Neural cell (in vitro differentiated cells): ENCODE results near the gene ARHGEF4. TPM values are rescaled to one million over a fixed set of nuclear protein-coding genes. Genes with fewer than 3 reads are reported as not detected.

ENCODE experiments used
- H2AFZ ChIP-seq: fragments of 200-600, 300-800 bp; sonication (generic), shearing (Covaris generic); 2 replicates; pipeline ENCODE4 v1.6.0; 2014; ENCODE audit warnings: low read depth, mild to moderate bottlenecking, antibody characterized with exemption, low read length, moderate library complexity
- H3F3A ChIP-seq: fragments of 200-600 bp; shearing (Covaris generic); 2 replicates; pipeline ENCODE4 v1.6.1; 2016; ENCODE audit warnings: mild to moderate bottlenecking, moderate library complexity, mixed read lengths, antibody characterized with exemption, low read length; ENCODE audit not compliant: insufficient read depth, poor library complexity, severe bottlenecking
- H3K27ac ChIP-seq: fragments of 200-600, 300-800 bp; sonication (generic), shearing (Covaris generic); 2 replicates; pipeline ENCODE4 v1.5.1; 2014; ENCODE audit warnings: mild to moderate bottlenecking, low read length, moderate library complexity
- H3K27me3 ChIP-seq: fragments of 300-800, 200-600 bp; sonication (generic), shearing (Covaris generic); 2 replicates; pipeline ENCODE4 v1.6.0; 2014; ENCODE audit warnings: mild to moderate bottlenecking, low read depth, low read length, moderate library complexity; ENCODE audit not compliant: insufficient read depth
- H3K36me3 ChIP-seq: fragments of 300-800, 200-600 bp; sonication (generic), shearing (Covaris generic); 2 replicates; pipeline ENCODE4 v1.5.1; 2014; ENCODE audit warnings: mild to moderate bottlenecking, antibody characterized with exemption, low read length, moderate library complexity; ENCODE audit not compliant: insufficient read depth
- H3K4me2 ChIP-seq: fragments of 300-800, 200-600 bp; sonication (generic), shearing (Covaris generic); 2 replicates; pipeline ENCODE4 v1.6.0; 2014; ENCODE audit warnings: mild to moderate bottlenecking, low read length
- H3K4me3 ChIP-seq: fragments of 300-800, 200-600 bp; sonication (generic), shearing (Covaris generic); 2 replicates; pipeline ENCODE4 v1.5.1; 2014; ENCODE audit warnings: mild to moderate bottlenecking, low read length, moderate library complexity
- H3K79me2 ChIP-seq: fragments of 200-600 bp; shearing (Covaris generic); replicated peaks from 2 replicates; pipeline ENCODE4 v1.6.0; 2014; ENCODE audit warnings: mild to moderate bottlenecking, low read length, moderate library complexity; ENCODE audit not compliant: insufficient read depth
- H3K9ac ChIP-seq: fragments of 300-800, 200-600 bp; sonication (generic), shearing (Covaris generic); 2 replicates; pipeline ENCODE4 v1.6.1; 2016; ENCODE audit warnings: mild to moderate bottlenecking, low read length, mixed read lengths
- H3K9me2 ChIP-seq: fragments of 200-600 bp; shearing (Covaris generic); 2 replicates; pipeline ENCODE4 v1.6.1; 2016; ENCODE audit warnings: mild to moderate bottlenecking, low read length, mixed read lengths; ENCODE audit not compliant: insufficient read depth
- H3K9me3 ChIP-seq: fragments of 200-600, 300-800 bp; sonication (generic), shearing (Covaris generic); 2 replicates; pipeline ENCODE4 v1.6.1; 2016; ENCODE audit warnings: mild to moderate bottlenecking, mixed run types, low read length, moderate library complexity, mixed read lengths
- H4K20me1 ChIP-seq: fragments of 200-600 bp; shearing (Covaris generic); 2 replicates; pipeline ENCODE4 v1.6.1; 2016; ENCODE audit warnings: mild to moderate bottlenecking, mixed run types; ENCODE audit not compliant: insufficient read depth
- EP300 ChIP-seq: fragments of 450-650 bp; conservative IDR thresholded peaks from 2 replicates; pipeline ENCODE4 v1.6.1; 2014; ENCODE audit warnings: antibody characterized with exemption, mild to moderate bottlenecking, moderate library complexity; ENCODE audit not compliant: poor library complexity, severe bottlenecking
- EZH2 ChIP-seq: fragments of 200-600, 300-800 bp; shearing (Covaris generic), sonication (generic); IDR thresholded peaks from 2 replicates; pipeline ENCODE4 v1.6.1; 2014; ENCODE audit warnings: antibody characterized with exemption, low read length, borderline replicate concordance, mild to moderate bottlenecking; ENCODE audit not compliant: insufficient read depth, poor library complexity, severe bottlenecking
- MXI1 ChIP-seq: fragments of 450-650 bp; conservative IDR thresholded peaks from 2 replicates; pipeline ENCODE4 v1.6.1; 2014; ENCODE audit warnings: antibody characterized with exemption, mild to moderate bottlenecking; ENCODE audit not compliant: poor library complexity, severe bottlenecking
- POLR2AphosphoS5 ChIP-seq: IDR thresholded peaks from 2 replicates; pipeline ENCODE4 v1.6.1; 2012
- RAD21 ChIP-seq: fragments of 450-650 bp; conservative IDR thresholded peaks from 2 replicates; pipeline ENCODE4 v1.6.1; 2014; ENCODE audit warnings: antibody characterized with exemption, mild to moderate bottlenecking, moderate library complexity
- SMC3 ChIP-seq: fragments of 450-650 bp; conservative IDR thresholded peaks from 2 replicates; pipeline ENCODE4 v1.6.1; 2014; ENCODE audit warnings: antibody characterized with exemption, mild to moderate bottlenecking, moderate library complexity; ENCODE audit not compliant: poor library complexity
- TAF1 ChIP-seq: IDR thresholded peaks from 2 replicates; pipeline ENCODE4 v1.6.1; 2012; ENCODE audit warnings: low read depth
- polyA plus RNA-seq: library from polyadenylated mRNA; depleted of rRNA; stranded (reverse); fragments of >200 nt; gene quantifications from 2 replicates; pipeline ENCODE4 v1.2.3, GENCODE V29; 2014
- TF ChIP-seq, protein P1 (sequence below): IDR thresholded peaks from 2 replicates; pipeline ENCODE4 v1.6.1; 2012; ENCODE audit warnings: borderline replicate concordance
- TF ChIP-seq, protein P2 (sequence below): fragments of 450-650 bp; IDR thresholded peaks from 2 replicates; pipeline ENCODE4 v1.5.1; 2014; ENCODE audit warnings: antibody characterized with exemption, mild to moderate bottlenecking, moderate library complexity; ENCODE audit not compliant: poor library complexity, severe bottlenecking

ARHGEF4 gene
- polyA plus RNA-seq, 1 donor from 2014 or later = 45.9 TPM

DNA sequence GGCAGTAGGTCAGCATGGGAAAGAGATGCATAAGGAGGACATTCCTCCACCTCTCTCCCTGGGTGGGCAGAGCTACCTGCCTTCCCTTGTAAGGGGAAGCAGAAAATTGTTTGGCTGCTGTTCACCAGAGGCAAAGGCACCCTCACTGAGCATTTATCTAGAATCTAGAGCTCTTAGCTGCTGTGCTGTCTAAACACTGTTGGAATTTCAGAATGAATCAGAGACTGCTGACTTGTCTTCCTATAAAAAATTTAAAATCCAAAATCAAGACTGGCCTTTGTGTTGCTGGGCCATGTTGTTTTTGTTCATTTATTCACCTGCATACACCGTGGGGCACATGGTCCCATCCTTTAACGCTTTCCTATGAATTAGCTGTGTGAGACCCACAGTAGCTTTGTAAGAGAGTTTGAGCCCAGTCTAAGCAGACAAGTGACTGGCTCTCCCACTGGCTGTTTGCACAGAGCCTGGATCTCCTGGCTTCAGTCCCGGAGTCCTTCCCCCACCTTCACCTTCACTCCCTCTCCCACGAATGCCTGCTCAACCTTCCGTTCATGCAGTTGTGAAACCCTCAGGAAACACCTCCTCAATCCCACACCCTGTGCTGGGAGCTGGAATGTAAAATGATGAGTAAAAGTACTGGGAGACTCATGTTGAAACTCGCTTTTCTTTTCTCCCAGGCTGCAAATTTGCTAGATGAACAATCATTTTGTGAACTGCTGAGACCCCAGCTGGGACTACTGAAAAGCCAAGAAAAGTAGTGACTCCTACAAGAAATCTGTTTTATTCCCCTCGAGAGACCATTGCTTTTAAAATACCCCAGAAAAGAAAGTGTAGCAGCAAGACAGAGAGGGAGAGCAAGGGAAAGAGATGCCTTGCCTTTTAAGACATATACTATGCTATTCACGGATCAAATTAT is 180.4 kb downstream of the ARHGEF4 start:
- H4K20me1 ChIP-seq = no peaks in the 10 kb centered on the region
- H3K27ac ChIP-seq = no peak overlapping the region
- TF ChIP-seq, protein P1, sequence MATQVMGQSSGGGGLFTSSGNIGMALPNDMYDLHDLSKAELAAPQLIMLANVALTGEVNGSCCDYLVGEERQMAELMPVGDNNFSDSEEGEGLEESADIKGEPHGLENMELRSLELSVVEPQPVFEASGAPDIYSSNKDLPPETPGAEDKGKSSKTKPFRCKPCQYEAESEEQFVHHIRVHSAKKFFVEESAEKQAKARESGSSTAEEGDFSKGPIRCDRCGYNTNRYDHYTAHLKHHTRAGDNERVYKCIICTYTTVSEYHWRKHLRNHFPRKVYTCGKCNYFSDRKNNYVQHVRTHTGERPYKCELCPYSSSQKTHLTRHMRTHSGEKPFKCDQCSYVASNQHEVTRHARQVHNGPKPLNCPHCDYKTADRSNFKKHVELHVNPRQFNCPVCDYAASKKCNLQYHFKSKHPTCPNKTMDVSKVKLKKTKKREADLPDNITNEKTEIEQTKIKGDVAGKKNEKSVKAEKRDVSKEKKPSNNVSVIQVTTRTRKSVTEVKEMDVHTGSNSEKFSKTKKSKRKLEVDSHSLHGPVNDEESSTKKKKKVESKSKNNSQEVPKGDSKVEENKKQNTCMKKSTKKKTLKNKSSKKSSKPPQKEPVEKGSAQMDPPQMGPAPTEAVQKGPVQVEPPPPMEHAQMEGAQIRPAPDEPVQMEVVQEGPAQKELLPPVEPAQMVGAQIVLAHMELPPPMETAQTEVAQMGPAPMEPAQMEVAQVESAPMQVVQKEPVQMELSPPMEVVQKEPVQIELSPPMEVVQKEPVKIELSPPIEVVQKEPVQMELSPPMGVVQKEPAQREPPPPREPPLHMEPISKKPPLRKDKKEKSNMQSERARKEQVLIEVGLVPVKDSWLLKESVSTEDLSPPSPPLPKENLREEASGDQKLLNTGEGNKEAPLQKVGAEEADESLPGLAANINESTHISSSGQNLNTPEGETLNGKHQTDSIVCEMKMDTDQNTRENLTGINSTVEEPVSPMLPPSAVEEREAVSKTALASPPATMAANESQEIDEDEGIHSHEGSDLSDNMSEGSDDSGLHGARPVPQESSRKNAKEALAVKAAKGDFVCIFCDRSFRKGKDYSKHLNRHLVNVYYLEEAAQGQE = no peak
- TF ChIP-seq MXI1 = no peak
- no peak for TF ChIP-seq TAF1
- no peak for TF ChIP-seq POLR2AphosphoS5
- TF ChIP-seq RAD21 = no peak
- no peak overlapping the region for H3K4me2 ChIP-seq
- no peak overlapping the region for H3K4me3 ChIP-seq
- H3K9me2 ChIP-seq = no peaks in the 10 kb centered on the region
- no peaks in the 10 kb centered on the region for H3K9me3 ChIP-seq
- H3K27me3 ChIP-seq = no peaks in the 10 kb centered on the region
- H2AFZ ChIP-seq = no peak overlapping the region
- no peaks in the 10 kb centered on the region for H3K36me3 ChIP-seq
- H3F3A ChIP-seq = no peaks in the 10 kb centered on the region
- H3K9ac ChIP-seq = no peak overlapping the region
- no peaks in the 10 kb centered on the region for H3K79me2 ChIP-seq

DNA sequence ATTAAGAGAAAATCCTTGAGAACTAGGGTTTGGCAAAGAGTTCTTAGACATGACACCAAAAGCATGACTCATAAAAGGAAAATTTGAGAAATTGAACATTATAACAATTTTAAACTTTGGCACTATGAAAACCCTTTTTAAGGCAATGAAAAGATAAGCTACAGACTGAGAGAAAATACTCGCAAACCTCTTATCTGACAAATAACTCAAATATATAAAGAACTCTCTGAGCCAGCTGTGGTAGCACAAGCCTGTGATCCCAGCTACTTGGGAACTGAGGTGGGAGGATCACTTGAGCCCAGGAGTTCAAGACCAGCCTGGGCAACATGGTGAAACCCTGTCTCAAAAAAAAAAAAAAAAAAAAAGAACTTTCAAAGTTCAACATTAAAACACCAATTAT is 186.0 kb downstream of the ARHGEF4 start:
- H3K27ac ChIP-seq = no peak overlapping the region
- H3K79me2 ChIP-seq = no peaks in the 10 kb centered on the region
- H3K9me3 ChIP-seq = no peaks in the 10 kb centered on the region
- no peaks in the 10 kb centered on the region for H3K36me3 ChIP-seq
- no peak for TF ChIP-seq EZH2
- TF ChIP-seq POLR2AphosphoS5 = no peak
- TF ChIP-seq TAF1 = no peak
- TF ChIP-seq SMC3 = no peak
- TF ChIP-seq, protein P1 = no peak
- no peak for TF ChIP-seq EP300
- TF ChIP-seq, protein P2, sequence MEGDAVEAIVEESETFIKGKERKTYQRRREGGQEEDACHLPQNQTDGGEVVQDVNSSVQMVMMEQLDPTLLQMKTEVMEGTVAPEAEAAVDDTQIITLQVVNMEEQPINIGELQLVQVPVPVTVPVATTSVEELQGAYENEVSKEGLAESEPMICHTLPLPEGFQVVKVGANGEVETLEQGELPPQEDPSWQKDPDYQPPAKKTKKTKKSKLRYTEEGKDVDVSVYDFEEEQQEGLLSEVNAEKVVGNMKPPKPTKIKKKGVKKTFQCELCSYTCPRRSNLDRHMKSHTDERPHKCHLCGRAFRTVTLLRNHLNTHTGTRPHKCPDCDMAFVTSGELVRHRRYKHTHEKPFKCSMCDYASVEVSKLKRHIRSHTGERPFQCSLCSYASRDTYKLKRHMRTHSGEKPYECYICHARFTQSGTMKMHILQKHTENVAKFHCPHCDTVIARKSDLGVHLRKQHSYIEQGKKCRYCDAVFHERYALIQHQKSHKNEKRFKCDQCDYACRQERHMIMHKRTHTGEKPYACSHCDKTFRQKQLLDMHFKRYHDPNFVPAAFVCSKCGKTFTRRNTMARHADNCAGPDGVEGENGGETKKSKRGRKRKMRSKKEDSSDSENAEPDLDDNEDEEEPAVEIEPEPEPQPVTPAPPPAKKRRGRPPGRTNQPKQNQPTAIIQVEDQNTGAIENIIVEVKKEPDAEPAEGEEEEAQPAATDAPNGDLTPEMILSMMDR = no peak
- TF ChIP-seq RAD21 = no peak
- no peak for TF ChIP-seq MXI1
- no peak overlapping the region for H3K4me2 ChIP-seq
- no peaks in the 10 kb centered on the region for H4K20me1 ChIP-seq
- H3K9me2 ChIP-seq = no peaks in the 10 kb centered on the region
- no peak overlapping the region for H3K9ac ChIP-seq
- no peaks in the 10 kb centered on the region for H3K27me3 ChIP-seq
- H3K4me3 ChIP-seq = no peak overlapping the region
- H3F3A ChIP-seq = no peaks in the 10 kb centered on the region
- no peak overlapping the region for H2AFZ ChIP-seq
